ENCODE data around the gene BDNF. TPM values are rescaled to one million over a fixed set of nuclear protein-coding genes. Genes with fewer than 3 reads are reported as not detected.
"Not testable (repeated sequence)": the region's sequence is repeated elsewhere in the genome, so short reads cannot be mapped to it uniquely, and the experiment has no call there.

BDNF gene
- total and polyA plus RNA-seq, 2 donors (not counting 3 experiments of a cell fraction or from before 2014, with no cell fraction given), result 3.1 to 3.6 TPM

GRCh38 chr11:27635567-27636037 is 64.7 kb downstream of the BDNF start:
- TF ChIP-seq EZH2 (IDR thresholded peaks at IDR 0.05; ENCODE audit: borderline replicate concordance, low read depth, low read length, severe bottlenecking) (no peak), MYC (IDR thresholded peaks at IDR 0.05; ENCODE audit: low read depth, low read length) (no peak), POLR2A (IDR thresholded peaks at IDR 0.05; ENCODE audit: low read depth, low read length) (no peak), POLR2AphosphoS5 (IDR thresholded peaks at IDR 0.05; ENCODE audit: insufficient read depth, low read depth, low read length) (no peak), JUN (IDR thresholded peaks at IDR 0.05; ENCODE audit: borderline replicate concordance, insufficient read depth, insufficient read length, low read depth) (no peak), CTCF (IDR thresholded peaks at IDR 0.05; ENCODE audit: extremely low read depth in 1 of 2, insufficient read depth in 1 of 2, low read depth in 1 of 2, low read length in 2 of 2) (no peak), GATA2 (IDR thresholded peaks at IDR 0.05; ENCODE audit: insufficient read depth, insufficient read length, low read depth, low read length) (no peak)
- Histone ChIP-seq H3K9ac (replicated peaks; ENCODE audit: extremely low read depth, insufficient read depth, low read length) (no peak overlapping the region), H4K20me1 (replicated peaks; ENCODE audit: control insufficient read depth, extremely low read depth, insufficient read depth, low read length) (no peaks in the 10 kb centered on the region), H3K9me1 (replicated peaks; ENCODE audit: control insufficient read depth, extremely low read depth, insufficient read depth, low read length) (no peaks in the 10 kb centered on the region), H3K4me2 (ENCODE audit: insufficient read depth, low read length) (no peak overlapping the region), H2AFZ (ENCODE audit: low read depth, low read length) (no peak overlapping the region), H3K27ac (ENCODE audit: insufficient read depth, low read depth, low read length) (no peak overlapping the region), H3K79me2 (ENCODE audit: control insufficient read depth, insufficient read depth, low read length) (no peaks in the 10 kb centered on the region), H3K4me3 (replicated peaks in 1 of 3; ENCODE audit: insufficient read depth in 1 of 3, low read depth in 1 of 3, low read length in 3 of 3) (no peak overlapping the region), H3K36me3 (ENCODE audit: control insufficient read depth in 2 of 2, extremely low read depth in 1 of 2, insufficient read depth in 2 of 2, low read length in 2 of 2) (no peaks in the 10 kb centered on the region), H3K27me3 (ENCODE audit: control insufficient read depth in 2 of 2, insufficient read depth in 2 of 2, low read length in 2 of 2) (no peaks in the 10 kb centered on the region), H3K4me1 (ENCODE audit: control insufficient read depth, extremely low read depth, insufficient read depth, low read length) (no peaks in the 10 kb centered on the region), H3K9me3 (replicated peaks; ENCODE audit: control insufficient read depth, insufficient read depth, low read length) (no peaks in the 10 kb centered on the region)
- intact Hi-C loops (cut with micrococcal nuclease), result no loop called here
- dilution Hi-C loops (cut with MboI; ENCODE audit: extremely low pct_ligation_motif_present, low sequenced_read_pairs), result no loop called here
- DNase-seq (ENCODE audit: low read depth, low spot score) (no peak), FAIRE-seq (no peak)
- ChIA-PET CTCF (no interaction called here), POLR2A (no interaction called here)
- no TSS peak for BruUV-seq (replicated peaks)

DNA sequence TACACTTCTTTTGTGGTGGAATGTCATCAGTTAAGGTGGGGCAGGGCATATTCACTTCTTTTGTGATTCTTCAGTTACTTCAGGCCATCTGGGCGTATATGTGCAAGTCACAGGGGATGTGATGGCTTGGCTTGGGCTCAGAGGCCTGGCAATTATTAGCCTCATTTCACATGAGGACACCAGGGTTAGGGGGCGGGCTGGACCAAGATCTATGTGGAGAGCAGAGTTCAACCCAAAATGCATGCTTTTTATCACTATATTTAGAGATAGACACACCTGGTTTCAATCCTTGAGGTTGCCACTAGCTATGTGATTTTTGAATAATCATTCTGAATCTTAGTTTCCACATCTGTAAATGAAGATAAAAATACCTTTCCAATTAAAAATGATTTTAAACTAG is 65.5 kb downstream of the BDNF start:
- H2AFZ ChIP-seq (ENCODE audit: low read depth, low read length); H3K27me3 ChIP-seq (ENCODE audit: control insufficient read depth in 2 of 2, insufficient read depth in 2 of 2, low read length in 2 of 2); FAIRE-seq; H3K9me3 ChIP-seq (replicated peaks; ENCODE audit: control insufficient read depth, insufficient read depth, low read length); dilution Hi-C loops (cut with MboI; ENCODE audit: extremely low pct_ligation_motif_present, low sequenced_read_pairs); H3K4me1 ChIP-seq (ENCODE audit: control insufficient read depth, extremely low read depth, insufficient read depth, low read length); POLR2A ChIA-PET; H3K9me1 ChIP-seq (replicated peaks; ENCODE audit: control insufficient read depth, extremely low read depth, insufficient read depth, low read length); H3K4me3 ChIP-seq (replicated peaks in 1 of 3; ENCODE audit: insufficient read depth in 1 of 3, low read depth in 1 of 3, low read length in 3 of 3); DNase-seq (ENCODE audit: low read depth, low spot score); BruUV-seq (replicated peaks); H3K36me3 ChIP-seq (ENCODE audit: control insufficient read depth in 2 of 2, extremely low read depth in 1 of 2, insufficient read depth in 2 of 2, low read length in 2 of 2); H3K4me2 ChIP-seq (ENCODE audit: insufficient read depth, low read length); H3K9ac ChIP-seq (replicated peaks; ENCODE audit: extremely low read depth, insufficient read depth, low read length); H3K79me2 ChIP-seq (ENCODE audit: control insufficient read depth, insufficient read depth, low read length); intact Hi-C loops (cut with micrococcal nuclease); H4K20me1 ChIP-seq (replicated peaks; ENCODE audit: control insufficient read depth, extremely low read depth, insufficient read depth, low read length); H3K27ac ChIP-seq (ENCODE audit: insufficient read depth, low read depth, low read length); CTCF ChIA-PET: not testable (repeated sequence)

GRCh38 chr11:27634282-27634681 is 66.0 kb downstream of the BDNF start:
- BruUV-seq (replicated peaks); H3K9ac ChIP-seq (replicated peaks; ENCODE audit: extremely low read depth, insufficient read depth, low read length); H3K27me3 ChIP-seq (ENCODE audit: control insufficient read depth in 2 of 2, insufficient read depth in 2 of 2, low read length in 2 of 2); CTCF ChIA-PET; H3K4me3 ChIP-seq (replicated peaks in 1 of 3; ENCODE audit: insufficient read depth in 1 of 3, low read depth in 1 of 3, low read length in 3 of 3); FAIRE-seq; H3K4me1 ChIP-seq (ENCODE audit: control insufficient read depth, extremely low read depth, insufficient read depth, low read length); H3K27ac ChIP-seq (ENCODE audit: insufficient read depth, low read depth, low read length); POLR2A ChIA-PET; H3K36me3 ChIP-seq (ENCODE audit: control insufficient read depth in 2 of 2, extremely low read depth in 1 of 2, insufficient read depth in 2 of 2, low read length in 2 of 2); H3K79me2 ChIP-seq (ENCODE audit: control insufficient read depth, insufficient read depth, low read length); intact Hi-C loops (cut with micrococcal nuclease); H3K9me3 ChIP-seq (replicated peaks; ENCODE audit: control insufficient read depth, insufficient read depth, low read length); dilution Hi-C loops (cut with MboI; ENCODE audit: extremely low pct_ligation_motif_present, low sequenced_read_pairs); DNase-seq (ENCODE audit: low read depth, low spot score); H2AFZ ChIP-seq (ENCODE audit: low read depth, low read length); H3K4me2 ChIP-seq (ENCODE audit: insufficient read depth, low read length); H4K20me1 ChIP-seq (replicated peaks; ENCODE audit: control insufficient read depth, extremely low read depth, insufficient read depth, low read length); H3K9me1 ChIP-seq (replicated peaks; ENCODE audit: control insufficient read depth, extremely low read depth, insufficient read depth, low read length): not testable (repeated sequence)

Data from endothelial cell of umbilical vein (primary cell).